ENCODE measurements around the gene ATP6V0C.

Gene ATP6V0C

DNA sequence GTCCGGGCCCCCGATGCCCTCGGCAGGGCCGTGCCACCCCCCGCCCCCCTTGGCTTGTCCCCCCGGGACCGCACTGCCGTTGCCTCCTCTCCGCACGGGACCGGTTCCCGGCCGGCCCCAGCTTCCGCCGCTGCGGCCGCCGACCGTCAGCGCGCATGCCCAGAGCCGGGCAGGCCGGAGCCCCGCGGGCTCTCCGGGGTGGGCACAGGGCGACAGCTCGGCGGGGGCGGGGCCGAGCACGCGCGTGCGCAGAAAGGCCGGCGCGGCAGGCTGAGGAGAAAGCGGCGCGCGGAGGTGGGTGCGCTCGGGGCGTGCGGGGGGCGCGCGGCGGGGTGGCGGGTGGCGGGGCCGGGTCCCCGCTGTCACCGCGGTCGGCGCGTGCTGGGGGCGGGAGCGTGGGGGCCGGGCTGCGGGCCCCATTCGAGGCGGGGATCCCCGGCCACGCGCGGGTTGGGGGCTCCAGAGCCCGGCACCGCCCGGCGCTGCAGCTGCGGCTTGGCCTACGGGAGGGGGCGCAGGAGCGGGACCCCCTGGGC is 38.8 kb upstream of the ATP6V0C start, which contains the start of gene TBC1D24:
Gene TBC1D24 (plus strand): TSS at position 251 of the 536 bp plus-strand sequence. CDS start 21,022 bp downstream, outside the sequence.
- Histone ChIP-seq H3K36me3 (replicated peaks in 1 of 2; ENCODE audit: control insufficient read depth in 2 of 2, insufficient read depth in 2 of 2, low read length in 2 of 2) (no peaks in the 10 kb centered on the region), H3K27me3 (ENCODE audit: control insufficient read depth in 3 of 3, insufficient read depth in 3 of 3, low read depth in 1 of 3, low read length in 3 of 3) (peaks cover 0 to 22% (median 0%) of the 10 kb centered on the region in 3 experiments), H4K8ac (ENCODE audit: low read depth, low read length) (peak within 1 kb of the TSS; percentile 82), H3K9ac (ENCODE audit: low read depth, low read length, poor library complexity) (peak within 1 kb of the TSS; percentile 99), H2BK15ac (ENCODE audit: low read length) (peak within 1 kb of the TSS; percentile 88), H3K14ac (ENCODE audit: low read length) (peak within 1 kb of the TSS; percentile 94), H3K9me3 (replicated peaks in 1 of 2; ENCODE audit: control insufficient read depth in 2 of 2, insufficient read depth in 1 of 2, low read depth in 1 of 2, low read length in 2 of 2) (no peaks in the 10 kb centered on the region), H3K23ac (ENCODE audit: low read depth, low read length, poor library complexity) (peak within 1 kb of the TSS; percentile 99), H2AFZ (ENCODE audit: low read length) (peak within 1 kb of the TSS; percentile 93), H3K27ac (replicated peaks; ENCODE audit: low read length) (no peak within 1 kb of the TSS), H3K4ac (ENCODE audit: low read length) (no peak within 1 kb of the TSS), H2BK12ac (ENCODE audit: low read length) (peak within 1 kb of the TSS; percentile 54), H4K91ac (ENCODE audit: low read depth, low read length, poor library complexity) (no peak within 1 kb of the TSS), H2BK5ac (ENCODE audit: low read length) (peak within 1 kb of the TSS; percentile 82), H3K4me2 (ENCODE audit: insufficient read depth, low read length, poor library complexity, severe bottlenecking) (peak within 1 kb of the TSS; percentile 94), H3K79me1 (ENCODE audit: low read depth, low read length) (peaks cover 13% of the 10 kb centered on the region), H3K4me1 (ENCODE audit: control insufficient read depth in 2 of 2, insufficient read depth in 1 of 2, low read depth in 1 of 2, low read length in 2 of 2) (peaks cover 21 to 23% of the 10 kb centered on the region in 2 donors), H3K18ac (ENCODE audit: low read length) (peak within 1 kb of the TSS; percentile 100), H3K4me3 (ENCODE audit: low read length in 2 of 2) (peak within 1 kb of the TSS; percentile 79 to 91), H2BK120ac (ENCODE audit: low read depth, low read length) (no peak within 1 kb of the TSS), H2AK5ac (ENCODE audit: low read depth, low read length) (peak within 1 kb of the TSS; percentile 96)
- peak; percentile 86 for DNase-seq (ENCODE audit: low spot score)
- no CpG with 5 or more reads among the region's 77 CpGs for WGBS, 2 donors (ENCODE audit: extremely low coverage in 2 of 2, insufficient read length in 2 of 2, insufficient replicate concordance in 1 of 2)

- H3K79me1 ChIP-seq (ENCODE audit: low read depth, low read length): peaks cover 13% of the 10 kb centered on the region
- peak overlapping the region; percentile 79 to 82 for H3K4me3 ChIP-seq (ENCODE audit: low read length in 2 of 2)
- no peak for DNase-seq (ENCODE audit: low spot score)
- peaks cover 0 to 22% (median 0%) of the 10 kb centered on the region in 3 experiments for H3K27me3 ChIP-seq (ENCODE audit: control insufficient read depth in 3 of 3, insufficient read depth in 3 of 3, low read depth in 1 of 3, low read length in 3 of 3)
- no peak overlapping the region for H2BK12ac ChIP-seq (ENCODE audit: low read length)
- no peaks in the 10 kb centered on the region for H3K36me3 ChIP-seq (replicated peaks in 1 of 2; ENCODE audit: control insufficient read depth in 2 of 2, insufficient read depth in 2 of 2, low read length in 2 of 2)
- H3K4ac ChIP-seq (ENCODE audit: low read length): no peak overlapping the region
- peak overlapping the region; percentile 87 for H3K4me2 ChIP-seq (ENCODE audit: insufficient read depth, low read length, poor library complexity, severe bottlenecking)
- peak overlapping the region; percentile 42 for H2AK5ac ChIP-seq (ENCODE audit: low read depth, low read length)
- peaks cover 16 to 17% of the 10 kb centered on the region in 2 donors for H3K4me1 ChIP-seq (ENCODE audit: control insufficient read depth in 2 of 2, insufficient read depth in 1 of 2, low read depth in 1 of 2, low read length in 2 of 2)
- no peak overlapping the region for H4K91ac ChIP-seq (ENCODE audit: low read depth, low read length, poor library complexity)
- H3K14ac ChIP-seq (ENCODE audit: low read length): no peak overlapping the region
- no peaks in the 10 kb centered on the region for H3K9me3 ChIP-seq (replicated peaks in 1 of 2; ENCODE audit: control insufficient read depth in 2 of 2, insufficient read depth in 1 of 2, low read depth in 1 of 2, low read length in 2 of 2)
- H3K23ac ChIP-seq (ENCODE audit: low read depth, low read length, poor library complexity): peak overlapping the region; percentile 26
- H4K8ac ChIP-seq (ENCODE audit: low read depth, low read length): no peak overlapping the region
- peak overlapping the region; percentile 96 for H3K18ac ChIP-seq (ENCODE audit: low read length)
- H2AFZ ChIP-seq (ENCODE audit: low read length): peak overlapping the region; percentile 76
- peak overlapping the region; percentile 88 for H3K9ac ChIP-seq (ENCODE audit: low read depth, low read length, poor library complexity)
- no peak overlapping the region for H2BK15ac ChIP-seq (ENCODE audit: low read length)
- no peak overlapping the region for H2BK5ac ChIP-seq (ENCODE audit: low read length)
- no peak overlapping the region for H2BK120ac ChIP-seq (ENCODE audit: low read depth, low read length)
- H3K27ac ChIP-seq (replicated peaks; ENCODE audit: low read length): no peak overlapping the region
- whole genome bisulfite sequencing, 2 donors (ENCODE audit: extremely low coverage in 2 of 2, insufficient read length in 2 of 2, insufficient replicate concordance in 1 of 2): no CpG with 5 or more reads among the region's 55 CpGs
These were observed 38.1 kb upstream of the ATP6V0C start for GRCh38 chr16:2475413-2476344.

DNA sequence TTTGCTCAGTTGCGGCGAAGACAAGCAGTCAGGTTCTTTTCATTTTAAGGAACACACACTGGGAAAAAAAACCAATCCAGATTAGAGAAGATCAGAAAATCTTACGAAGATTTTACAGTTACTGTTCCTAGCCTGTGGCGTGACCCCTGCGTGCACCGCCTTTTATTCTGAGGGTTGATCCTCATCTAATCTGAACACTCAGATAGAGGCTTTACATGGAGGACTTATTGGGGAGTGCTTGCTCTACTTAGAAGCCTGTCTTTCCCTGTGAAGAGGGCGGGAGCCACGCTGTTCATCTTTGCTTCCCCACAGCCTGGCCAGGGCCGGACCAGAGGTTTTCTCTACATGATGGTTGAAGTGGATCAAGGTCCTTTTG is 37.4 kb upstream of the ATP6V0C start:
- Histone ChIP-seq H3K23ac (ENCODE audit: low read depth, low read length, poor library complexity) (no peak overlapping the region), H2AFZ (ENCODE audit: low read length) (no peak overlapping the region), H2BK12ac (ENCODE audit: low read length) (no peak overlapping the region), H3K27me3 (ENCODE audit: control insufficient read depth in 3 of 3, insufficient read depth in 3 of 3, low read depth in 1 of 3, low read length in 3 of 3) (peaks cover 0 to 22% (median 0%) of the 10 kb centered on the region in 3 experiments), H3K27ac (replicated peaks; ENCODE audit: low read length) (no peak overlapping the region), H3K79me1 (ENCODE audit: low read depth, low read length) (peaks cover 13% of the 10 kb centered on the region), H2BK15ac (ENCODE audit: low read length) (no peak overlapping the region), H2BK120ac (ENCODE audit: low read depth, low read length) (no peak overlapping the region), H3K9me3 (replicated peaks in 1 of 2; ENCODE audit: control insufficient read depth in 2 of 2, insufficient read depth in 1 of 2, low read depth in 1 of 2, low read length in 2 of 2) (no peaks in the 10 kb centered on the region), H2BK5ac (ENCODE audit: low read length) (no peak overlapping the region), H3K9ac (ENCODE audit: low read depth, low read length, poor library complexity) (no peak overlapping the region), H3K4me1 (ENCODE audit: control insufficient read depth in 2 of 2, insufficient read depth in 1 of 2, low read depth in 1 of 2, low read length in 2 of 2) (peaks cover 14 to 15% of the 10 kb centered on the region in 2 donors), H3K4ac (ENCODE audit: low read length) (no peak overlapping the region), H3K14ac (ENCODE audit: low read length) (no peak overlapping the region), H2AK5ac (ENCODE audit: low read depth, low read length) (no peak overlapping the region), H3K4me2 (ENCODE audit: insufficient read depth, low read length, poor library complexity, severe bottlenecking) (no peak overlapping the region), H3K4me3 (ENCODE audit: low read length in 2 of 2) (peak overlapping the region in 1 of 2 donors; percentile 79), H4K91ac (ENCODE audit: low read depth, low read length, poor library complexity) (no peak overlapping the region), H3K36me3 (replicated peaks in 1 of 2; ENCODE audit: control insufficient read depth in 2 of 2, insufficient read depth in 2 of 2, low read length in 2 of 2) (no peaks in the 10 kb centered on the region), H4K8ac (ENCODE audit: low read depth, low read length) (no peak overlapping the region), H3K18ac (ENCODE audit: low read length) (no peak overlapping the region)
- DNase-seq (ENCODE audit: low spot score): no peak
- WGBS, 2 donors (ENCODE audit: extremely low coverage in 2 of 2, insufficient read length in 2 of 2, insufficient replicate concordance in 1 of 2): no CpG with 5 or more reads among the region's 9 CpGs

GRCh38 chr16:2476741-2477140 is 37.0 kb upstream of the ATP6V0C start:
- Histone ChIP-seq H3K23ac (ENCODE audit: low read depth, low read length, poor library complexity) (no peak overlapping the region), H3K9ac (ENCODE audit: low read depth, low read length, poor library complexity) (no peak overlapping the region), H3K18ac (ENCODE audit: low read length) (no peak overlapping the region), H3K4ac (ENCODE audit: low read length) (no peak overlapping the region), H3K27ac (replicated peaks; ENCODE audit: low read length) (no peak overlapping the region), H3K4me1 (ENCODE audit: control insufficient read depth in 2 of 2, insufficient read depth in 1 of 2, low read depth in 1 of 2, low read length in 2 of 2) (peaks cover 10 to 14% of the 10 kb centered on the region in 2 donors), H2BK120ac (ENCODE audit: low read depth, low read length) (no peak overlapping the region), H3K27me3 (ENCODE audit: control insufficient read depth in 3 of 3, insufficient read depth in 3 of 3, low read depth in 1 of 3, low read length in 3 of 3) (peaks cover 0 to 22% (median 0%) of the 10 kb centered on the region in 3 experiments), H3K4me2 (ENCODE audit: insufficient read depth, low read length, poor library complexity, severe bottlenecking) (no peak overlapping the region), H3K36me3 (replicated peaks in 1 of 2; ENCODE audit: control insufficient read depth in 2 of 2, insufficient read depth in 2 of 2, low read length in 2 of 2) (no peaks in the 10 kb centered on the region), H3K79me1 (ENCODE audit: low read depth, low read length) (peaks cover 15% of the 10 kb centered on the region), H2BK12ac (ENCODE audit: low read length) (no peak overlapping the region), H3K14ac (ENCODE audit: low read length) (no peak overlapping the region), H3K4me3 (ENCODE audit: low read length in 2 of 2) (no peak overlapping the region), H4K91ac (ENCODE audit: low read depth, low read length, poor library complexity) (no peak overlapping the region), H2BK15ac (ENCODE audit: low read length) (no peak overlapping the region), H2AFZ (ENCODE audit: low read length) (no peak overlapping the region), H2BK5ac (ENCODE audit: low read length) (no peak overlapping the region), H2AK5ac (ENCODE audit: low read depth, low read length) (no peak overlapping the region), H3K9me3 (replicated peaks in 1 of 2; ENCODE audit: control insufficient read depth in 2 of 2, insufficient read depth in 1 of 2, low read depth in 1 of 2, low read length in 2 of 2) (no peaks in the 10 kb centered on the region), H4K8ac (ENCODE audit: low read depth, low read length) (no peak overlapping the region)
- WGBS, 2 donors (ENCODE audit: extremely low coverage in 2 of 2, insufficient read length in 2 of 2, insufficient replicate concordance in 1 of 2): no CpG with 5 or more reads among the region's 3 CpGs
- no peak for DNase-seq (ENCODE audit: low spot score)
